ENCODE results near the gene FSIP1.

- TF ChIP-seq CTCF (IDR thresholded peaks at IDR 0.05), result no peak
- no peak for TF ChIP-seq POLR2A (IDR thresholded peaks at IDR 0.05)
Measured at GRCh38 chr15:39737196-39737550, 45.5 kb downstream of the FSIP1 start.

Data from sigmoid colon (tissue), 3 donors.